GM19455 (cell line): ENCODE data around the gene KCNJ18.
"Not testable (repeated sequence)": the region's sequence is repeated elsewhere in the genome, so short reads cannot be mapped to it uniquely, and the experiment has no call there.

Experiments used
- ATAC-seq: cut with Tn5 transposase; IDR thresholded peaks from one replicate; pipeline ENCODE4 v1.9.1; 2021; ENCODE audit not compliant: unreplicated experiment

Gene KCNJ18

DNA sequence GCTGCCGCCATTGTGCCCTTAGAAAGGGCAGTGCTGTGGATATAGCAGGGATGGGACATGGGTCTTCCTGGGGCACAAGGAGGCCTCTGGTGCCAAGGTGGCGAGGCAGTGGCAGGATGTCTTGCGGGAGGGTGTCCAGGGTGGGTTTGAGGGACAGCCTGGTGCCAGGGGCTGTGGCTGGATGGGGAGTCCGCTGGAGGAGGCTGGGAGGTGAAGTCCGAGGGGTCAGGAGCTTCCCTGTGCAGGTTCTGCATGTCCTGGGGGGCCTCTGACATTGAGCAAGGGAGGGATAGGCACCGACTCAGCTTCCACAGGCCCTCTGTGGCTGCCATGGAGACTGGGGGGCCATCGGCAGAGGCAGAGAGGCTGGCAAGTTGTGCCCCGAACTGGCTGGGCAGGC is 9.7 kb downstream of the KCNJ18 start:
- ATAC-seq: not testable (repeated sequence)

GRCh38 chr17:21702521-21702920 is 10.2 kb downstream of the KCNJ18 start:
- not testable (repeated sequence) for ATAC-seq

DNA sequence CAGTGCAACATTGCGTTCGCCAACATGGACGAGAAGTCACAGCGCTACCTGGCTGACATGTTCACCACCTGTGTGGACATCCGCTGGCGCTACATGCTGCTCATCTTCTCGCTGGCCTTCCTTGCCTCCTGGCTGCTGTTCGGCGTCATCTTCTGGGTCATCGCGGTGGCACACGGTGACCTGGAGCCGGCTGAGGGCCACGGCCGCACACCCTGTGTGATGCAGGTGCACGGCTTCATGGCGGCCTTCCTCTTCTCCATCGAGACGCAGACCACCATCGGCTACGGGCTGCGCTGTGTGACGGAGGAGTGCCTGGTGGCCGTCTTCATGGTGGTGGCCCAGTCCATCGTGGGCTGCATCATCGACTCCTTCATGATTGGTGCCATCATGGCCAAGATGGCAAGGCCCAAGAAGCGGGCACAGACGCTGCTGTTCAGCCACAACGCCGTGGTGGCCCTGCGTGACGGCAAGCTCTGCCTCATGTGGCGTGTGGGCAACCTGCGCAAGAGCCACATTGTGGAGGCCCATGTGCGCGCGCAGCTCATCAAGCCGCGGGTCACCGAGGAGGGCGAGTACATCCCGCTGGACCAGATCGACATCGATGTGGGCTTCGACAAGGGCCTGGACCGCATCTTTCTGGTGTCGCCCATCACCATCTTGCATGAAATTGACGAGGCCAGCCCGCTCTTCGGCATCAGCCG is 10.8 kb downstream of the KCNJ18 start:
- ATAC-seq: not testable (repeated sequence)

GRCh38 chr17:21703891-21704872 is 11.9 kb downstream of the KCNJ18 start:
- ATAC-seq: not testable (repeated sequence)

DNA sequence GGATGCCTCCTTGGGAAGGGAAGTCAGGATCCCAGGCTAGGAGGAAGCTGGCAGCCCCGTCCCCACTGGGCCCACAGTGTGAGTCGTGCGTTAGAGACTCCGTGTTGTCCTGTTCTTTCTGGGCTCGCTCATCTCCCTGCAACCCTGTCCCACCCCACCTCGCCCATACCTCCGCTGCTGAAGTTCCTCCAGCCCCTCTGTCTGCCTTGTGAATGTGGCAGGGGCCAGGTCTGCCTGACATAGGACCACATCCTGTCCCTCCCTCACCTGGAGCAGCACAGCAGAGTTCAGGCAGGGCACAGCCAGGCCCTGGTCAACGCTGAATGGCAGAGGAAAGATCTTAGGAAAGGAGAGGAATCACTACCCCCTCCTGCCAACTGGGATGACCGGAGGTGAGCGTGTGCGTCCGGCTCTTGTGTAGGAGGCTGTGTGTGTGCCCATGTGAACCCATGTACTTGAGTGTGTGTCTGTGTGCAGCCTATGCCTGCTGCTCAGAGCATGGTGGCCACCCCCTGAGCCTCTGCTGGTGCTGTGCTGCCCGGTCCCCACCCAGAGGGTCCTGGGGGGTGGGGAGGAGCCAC is 12.8 kb downstream of the KCNJ18 start:
- no peak for ATAC-seq

DNA sequence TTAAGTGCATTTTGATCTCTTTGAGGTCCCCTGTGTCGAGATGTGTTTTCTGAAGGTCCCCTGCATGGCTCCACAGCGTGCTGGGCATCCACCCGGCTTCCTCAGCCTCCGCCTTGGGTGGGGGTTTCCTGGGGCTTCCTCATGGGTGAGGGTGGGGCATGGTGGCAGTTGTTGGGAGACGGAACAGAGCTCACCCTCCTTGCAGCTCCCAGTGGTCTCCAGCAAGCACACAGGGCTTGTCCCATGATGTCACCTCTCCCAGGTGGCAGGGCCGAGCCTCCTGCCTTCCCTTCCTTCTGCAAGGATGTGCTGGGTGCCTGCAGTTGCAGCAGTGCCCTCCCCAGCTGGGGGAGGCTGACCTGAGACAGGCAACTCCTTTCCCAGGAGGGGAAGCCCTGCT is 13.4 kb downstream of the KCNJ18 start:
- ATAC-seq: not testable (repeated sequence)

GRCh38 chr17:21706546-21706945 is 14.2 kb downstream of the KCNJ18 start:
- not testable (repeated sequence) for ATAC-seq

DNA sequence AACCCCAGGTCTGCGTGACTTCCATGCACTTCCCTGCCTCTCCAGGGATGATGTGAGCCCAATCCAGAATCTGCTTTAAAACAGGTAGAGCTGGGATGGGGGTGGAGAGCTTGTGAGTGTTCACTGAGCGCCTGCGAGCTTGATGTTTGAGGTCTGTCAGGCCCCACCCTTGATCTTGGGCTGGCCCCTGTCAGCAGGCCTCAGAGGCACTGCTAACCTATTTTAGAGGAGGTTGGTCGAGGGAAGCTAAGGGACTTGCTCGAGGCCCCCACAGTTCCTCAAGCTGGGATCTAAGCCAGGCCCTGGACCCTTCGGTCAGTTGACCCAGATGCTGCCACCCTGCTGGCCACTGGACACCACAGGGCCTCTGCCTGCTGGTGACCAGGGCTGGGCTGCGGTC is 14.8 kb downstream of the KCNJ18 start:
- not testable (repeated sequence) for ATAC-seq

- ATAC-seq: not testable (repeated sequence)
Observed at GRCh38 chr17:21707711-21708611, 15.6 kb downstream of the KCNJ18 start.

- not testable (repeated sequence) for ATAC-seq
Observed at GRCh38 chr17:21708612-21709535, 16.6 kb downstream of the KCNJ18 start.

DNA sequence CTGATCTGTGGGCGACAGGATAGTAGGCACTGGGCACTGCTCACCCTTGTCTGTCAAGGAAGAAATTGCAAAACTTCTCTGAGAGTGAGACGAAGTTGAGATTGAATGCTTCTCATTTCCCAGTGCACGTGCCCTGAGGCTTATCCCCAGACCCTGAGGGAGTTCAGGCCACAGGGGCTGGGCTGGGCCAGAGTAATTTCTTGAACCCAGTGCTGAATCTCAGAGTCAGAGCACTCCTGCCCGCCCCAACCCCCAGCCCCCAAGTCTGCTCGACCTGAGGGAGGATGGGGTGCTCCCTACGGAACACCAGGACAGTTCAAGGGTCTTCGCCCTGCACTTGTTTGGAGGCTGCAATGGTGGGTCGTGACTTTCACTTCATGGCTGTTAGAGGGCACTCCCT is 17.7 kb downstream of the KCNJ18 start:
- ATAC-seq: not testable (repeated sequence)

DNA sequence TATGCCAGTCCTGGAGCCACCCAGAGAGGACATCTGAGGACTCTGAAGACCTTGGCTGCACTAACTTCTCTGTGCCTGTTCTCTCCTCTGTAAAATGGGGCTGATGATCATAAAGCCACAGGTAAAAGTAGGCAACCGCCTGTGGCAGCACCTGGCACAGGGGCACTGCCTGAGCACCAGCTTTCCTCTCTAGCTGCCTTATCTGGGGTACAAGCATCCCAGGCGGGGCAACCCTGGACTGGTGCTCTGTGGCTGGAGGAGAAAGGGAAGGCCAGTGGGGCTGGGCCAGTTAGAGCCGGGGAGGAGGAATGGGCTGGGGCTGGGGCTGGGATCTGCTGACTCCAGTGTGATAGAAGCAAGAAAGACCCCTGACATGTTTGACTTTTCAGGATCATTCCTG is 18.2 kb downstream of the KCNJ18 start:
- ATAC-seq: not testable (repeated sequence)

DNA sequence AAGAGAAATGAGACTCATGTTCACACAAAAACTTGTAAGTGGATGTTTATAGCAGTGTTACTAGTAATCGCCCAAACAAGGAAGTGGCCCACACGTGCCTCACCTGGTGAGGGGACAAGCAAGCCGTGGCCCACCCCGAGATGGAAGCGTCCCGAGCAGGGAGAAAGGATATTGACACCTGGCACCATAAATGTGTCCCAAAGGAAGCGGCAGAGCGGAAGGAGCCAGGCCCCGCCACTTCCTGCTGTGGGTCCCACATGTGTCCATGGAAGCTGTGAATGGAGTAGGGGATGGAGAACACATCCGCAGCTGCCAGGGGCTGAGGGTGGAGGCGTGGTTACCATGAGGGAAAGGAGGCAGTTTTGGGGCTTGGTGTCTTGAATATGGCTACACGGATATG is 18.9 kb downstream of the KCNJ18 start:
- ATAC-seq: no peak

DNA sequence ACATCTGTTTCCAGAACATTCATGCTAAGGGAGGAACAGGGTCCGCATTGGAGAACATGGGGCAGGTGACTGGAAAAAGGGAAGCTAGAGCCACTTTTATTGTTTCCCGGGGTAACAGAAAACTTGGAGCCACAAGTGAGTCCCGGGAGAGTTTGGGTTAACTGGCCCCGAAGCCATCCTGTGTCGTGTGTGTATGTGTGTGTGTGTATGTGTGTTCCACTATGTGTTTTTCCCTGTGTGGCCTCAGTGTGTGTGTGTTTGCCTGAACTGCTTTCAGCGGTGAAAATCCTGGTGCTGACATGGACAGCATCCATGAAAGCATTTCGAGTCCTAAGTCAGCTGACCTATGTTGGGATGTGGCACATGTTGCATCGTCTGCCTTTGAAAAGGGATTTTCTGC is 20.7 kb downstream of the KCNJ18 start:
- ATAC-seq: not testable (repeated sequence)

DNA sequence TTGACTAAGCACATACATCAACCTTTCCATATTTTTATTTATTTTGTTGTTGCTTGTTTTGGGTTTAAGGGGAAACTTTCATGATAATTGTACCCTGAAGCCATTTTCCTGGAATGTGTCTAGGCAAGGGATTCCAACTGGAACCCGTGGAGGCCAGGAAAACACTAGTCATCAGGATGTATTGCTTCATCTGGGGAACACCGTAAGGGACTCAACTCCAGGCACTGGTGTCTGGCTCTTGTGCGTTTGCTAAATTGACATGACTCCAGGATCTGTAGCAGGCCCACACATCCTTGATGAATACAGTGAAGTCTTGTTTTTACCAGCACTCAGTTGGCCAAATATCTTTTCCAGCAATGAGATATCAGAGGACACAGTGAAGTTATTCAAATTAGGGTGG is 21.3 kb downstream of the KCNJ18 start:
- ATAC-seq: not testable (repeated sequence)

DNA sequence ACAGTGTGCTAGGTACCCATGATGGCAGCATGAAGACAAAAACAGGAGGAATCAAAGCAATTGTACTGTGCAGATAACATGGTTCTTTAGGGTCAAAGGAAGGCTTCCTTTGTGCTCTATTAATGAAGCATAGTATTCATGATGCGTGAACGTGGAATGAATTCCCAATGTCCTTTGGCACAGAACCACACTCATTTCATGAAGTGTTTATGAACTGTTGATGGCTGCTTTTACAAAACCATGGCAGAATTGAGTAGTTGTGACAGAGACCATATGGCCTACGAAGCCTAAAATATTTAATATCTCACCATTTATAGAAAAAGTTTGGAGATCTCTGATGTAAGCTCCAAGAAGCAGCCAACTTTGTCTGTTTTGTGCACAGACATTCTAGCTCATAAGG is 22.4 kb downstream of the KCNJ18 start:
- ATAC-seq: not testable (repeated sequence)

GRCh38 chr17:21715877-21716276 is 23.6 kb downstream of the KCNJ18 start:
- ATAC-seq: not testable (repeated sequence)

GRCh38 chr17:21718971-21719370 is 26.6 kb downstream of the KCNJ18 start:
- ATAC-seq: not testable (repeated sequence)

- not testable (repeated sequence) for ATAC-seq
Observed at GRCh38 chr17:21719511-21720226, 27.3 kb downstream of the KCNJ18 start.
